Naive thymus-derived CD4-positive, alpha-beta T cell (primary cell): ENCODE results near the gene PLEKHA7. TPM values are rescaled to one million over a fixed set of nuclear protein-coding genes. Genes with fewer than 3 reads are reported as not detected.

Experiments used
- ATAC-seq: fragments of 150-1000 bp; cut with Tn5 transposase; 2 replicates; pipeline ENCODE4 v1.10.0; 2021; ENCODE audit warnings: mild to moderate bottlenecking, moderate library complexity
- CTCF ChIA-PET: fragments of 350-600 bp; sonication (Branson Sonifier 250); formaldehyde crosslinking; loops from one replicate; lab custom pipeline; 2021; ENCODE audit warnings: antibody characterized with exemption; lab: Charles Lee
- POLR2A ChIA-PET: fragments of 350-600 bp; sonication (Branson Sonifier 250); formaldehyde crosslinking; loops from one replicate; lab custom pipeline; 2021; ENCODE audit warnings: antibody characterized with exemption, inconsistent platforms; lab: Charles Lee
- DNase-seq, 9 donors: peaks; one replicate each; pipeline versions ENCODE4 v3.0.0 to v3.0.0-alpha.2; 2020 to 2022; ENCODE audit warnings: mixed read lengths in 1 of 9
- H3K27ac ChIP-seq: one replicate; pipeline ENCODE4 v1.7.0; 2013; ENCODE audit warnings: mild to moderate bottlenecking, low read depth, low read length, moderate library complexity
- H3K27me3 ChIP-seq, 2 donors: one replicate each; pipeline ENCODE4 v1.7.0; 2013; ENCODE audit warnings: low read length in 2 of 2, mild to moderate bottlenecking in 2 of 2, moderate library complexity in 2 of 2; ENCODE audit not compliant: control insufficient read depth in 2 of 2, insufficient read depth in 2 of 2
- H3K36me3 ChIP-seq, 3 experiments: 1 replicate in 2 of 3; 2 replicates in 1 of 3; pipeline ENCODE4 v1.7.0; 2013; ENCODE audit warnings: low read length in 3 of 3, mild to moderate bottlenecking in 3 of 3, moderate library complexity in 1 of 3; ENCODE audit not compliant: insufficient read depth in 3 of 3, control insufficient read depth in 2 of 3
- H3K4me1 ChIP-seq, 2 donors: one replicate each; pipeline ENCODE4 v1.7.0; 2013; ENCODE audit warnings: low read length in 2 of 2, mild to moderate bottlenecking in 2 of 2, moderate library complexity in 1 of 2; ENCODE audit not compliant: control insufficient read depth in 2 of 2, insufficient read depth in 2 of 2
- H3K4me3 ChIP-seq: 2 replicates; pipeline ENCODE4 v1.7.0; 2013; ENCODE audit warnings: mild to moderate bottlenecking, low read length
- H3K9me3 ChIP-seq, 3 experiments: 1 replicate in 2 of 3; 2 replicates in 1 of 3; pipeline ENCODE4 v1.7.0; 2013; ENCODE audit warnings: low read length in 3 of 3; ENCODE audit not compliant: control insufficient read depth in 2 of 3
- H3K27ac Mint-ChIP-seq, 9 donors: one replicate each; pipeline ENCODE4 v1.8.0; 2020 to 2022; ENCODE audit warnings: mixed read lengths in 9 of 9, mild to moderate bottlenecking in 8 of 9, moderate library complexity in 5 of 9, inconsistent platforms in 2 of 9
- H3K27me3 Mint-ChIP-seq, 5 donors: one replicate each; pipeline ENCODE4 v1.8.0; 2021 to 2022; ENCODE audit warnings: mixed read lengths in 5 of 5, mild to moderate bottlenecking in 1 of 5
- H3K36me3 Mint-ChIP-seq, 5 donors: one replicate each; pipeline ENCODE4 v1.8.0; 2020 to 2022; ENCODE audit warnings: mixed read lengths in 5 of 5, mild to moderate bottlenecking in 3 of 5, inconsistent platforms in 1 of 5
- H3K4me1 Mint-ChIP-seq, 7 donors: one replicate each; pipeline ENCODE4 v1.8.0; 2020 to 2022; ENCODE audit warnings: mixed read lengths in 7 of 7, mild to moderate bottlenecking in 3 of 7, inconsistent platforms in 1 of 7
- H3K4me3 Mint-ChIP-seq, 10 donors: one replicate each; pipeline ENCODE4 v1.8.0; 2020 to 2022; ENCODE audit warnings: mild to moderate bottlenecking in 10 of 10, mixed read lengths in 10 of 10, moderate library complexity in 6 of 10, inconsistent platforms in 2 of 10
- H3K9me3 Mint-ChIP-seq, 11 donors: one replicate each; pipeline ENCODE4 v1.8.0; 2020 to 2022; ENCODE audit warnings: mixed read lengths in 11 of 11, mild to moderate bottlenecking in 4 of 11, inconsistent platforms in 1 of 11, moderate library complexity in 1 of 11
- intact Hi-C, 2 donors: fragments of 100-400 bp; cut with micrococcal nuclease; formaldehyde crosslinking; loops; one replicate each; pipeline ENCODE4 v1.15.1; 2023
- polyA plus RNA-seq, 2 donors: library from polyadenylated mRNA; unstranded; fragments of 300-500 nt; fragmentation: Illumina TruSeq; gene quantifications; one replicate each; pipeline ENCODE4 v1.2.3, GENCODE V29; 2021
- total RNA-seq, 6 experiments: library from RNA in 5 of 6; stranded (reverse) in 5 of 6; gene quantifications; 1 replicate in 5 of 6; 2 replicates in 1 of 6; pipeline ENCODE4 v1.2.3 and lab custom pipeline; 2021 to 2026

The PLEKHA7 gene
- total and polyA plus RNA-seq, 7 experiments from 2014 or later: 0.84 to 4.8 (median 2.4) TPM

GRCh38 chr11:16778286-16778685 is 235.9 kb downstream of the PLEKHA7 start:
- Mint-ChIP-seq H3K27me3 (no peaks in the 10 kb centered on the region), H3K4me3 (no peak overlapping the region), H3K27ac (no peak overlapping the region), H3K4me1 (peaks cover 0 to 4% (median 0%) of the 10 kb centered on the region in 7 donors), H3K36me3 (no peaks in the 10 kb centered on the region), H3K9me3 (no peaks in the 10 kb centered on the region)
- DNase-seq (no peak), ATAC-seq (no peak)
- Histone ChIP-seq H3K27me3 (no peaks in the 10 kb centered on the region), H3K4me1 (no peaks in the 10 kb centered on the region), H3K4me3 (no peak overlapping the region), H3K36me3 (no peaks in the 10 kb centered on the region), H3K27ac (no peak overlapping the region), H3K9me3 (no peaks in the 10 kb centered on the region)
- intact Hi-C loops: no loop called here
- ChIA-PET CTCF (no interaction called here), POLR2A (no interaction called here)

GRCh38 chr11:16777613-16777975 is 236.6 kb downstream of the PLEKHA7 start:
- H3K27me3 Mint-ChIP-seq: no peaks in the 10 kb centered on the region
- no peaks in the 10 kb centered on the region for H3K9me3 Mint-ChIP-seq
- no peak for ATAC-seq
- H3K4me3 Mint-ChIP-seq: no peak overlapping the region
- no peaks in the 10 kb centered on the region for H3K36me3 Mint-ChIP-seq
- ChIA-PET POLR2A (no interaction called here), CTCF (no interaction called here)
- Histone ChIP-seq H3K27ac (no peak overlapping the region), H3K36me3 (no peaks in the 10 kb centered on the region), H3K4me3 (no peak overlapping the region), H3K27me3 (no peaks in the 10 kb centered on the region), H3K9me3 (no peaks in the 10 kb centered on the region), H3K4me1 (no peaks in the 10 kb centered on the region)
- H3K4me1 Mint-ChIP-seq: peaks cover 0 to 4% (median 0%) of the 10 kb centered on the region in 7 donors
- no peak for DNase-seq
- intact Hi-C loops: no loop called here
- H3K27ac Mint-ChIP-seq: no peak overlapping the region

- Histone ChIP-seq H3K36me3 (no peaks in the 10 kb centered on the region), H3K4me3 (no peak overlapping the region), H3K9me3 (no peaks in the 10 kb centered on the region), H3K4me1 (no peaks in the 10 kb centered on the region), H3K27me3 (no peaks in the 10 kb centered on the region), H3K27ac (no peak overlapping the region)
- no peaks in the 10 kb centered on the region for H3K9me3 Mint-ChIP-seq
- no peaks in the 10 kb centered on the region for H3K36me3 Mint-ChIP-seq
- no peak for DNase-seq
- no peak overlapping the region for H3K4me3 Mint-ChIP-seq
- CTCF ChIA-PET: no interaction called here
- intact Hi-C loops: no loop called here
- H3K27ac Mint-ChIP-seq: no peak overlapping the region
- peaks cover 0 to 2% (median 0%) of the 10 kb centered on the region in 5 donors for H3K27me3 Mint-ChIP-seq
- ATAC-seq: no peak
- H3K4me1 Mint-ChIP-seq: peaks cover 0 to 4% (median 0%) of the 10 kb centered on the region in 7 donors
- POLR2A ChIA-PET: no interaction called here
Measured at GRCh38 chr11:16776711-16777612, 237.3 kb downstream of the PLEKHA7 start.

GRCh38 chr11:16775614-16776283 is 238.5 kb downstream of the PLEKHA7 start:
- DNase-seq (no peak), ATAC-seq (no peak)
- no peak overlapping the region for H3K27ac Mint-ChIP-seq
- H3K4me3 Mint-ChIP-seq: no peak overlapping the region
- peaks cover 0 to 4% (median 0%) of the 10 kb centered on the region in 7 donors for H3K4me1 Mint-ChIP-seq
- peaks cover 0 to 5% (median 0%) of the 10 kb centered on the region in 5 donors for H3K27me3 Mint-ChIP-seq
- no peaks in the 10 kb centered on the region for H3K9me3 Mint-ChIP-seq
- Histone ChIP-seq H3K36me3 (no peaks in the 10 kb centered on the region), H3K4me3 (no peak overlapping the region), H3K4me1 (no peaks in the 10 kb centered on the region), H3K9me3 (no peaks in the 10 kb centered on the region), H3K27ac (no peak overlapping the region), H3K27me3 (no peaks in the 10 kb centered on the region)
- ChIA-PET CTCF (no interaction called here), POLR2A (no interaction called here)
- intact Hi-C loops: no loop called here
- no peaks in the 10 kb centered on the region for H3K36me3 Mint-ChIP-seq

- Histone ChIP-seq H3K27me3 (no peaks in the 10 kb centered on the region), H3K4me3 (no peak overlapping the region), H3K27ac (no peak overlapping the region), H3K36me3 (no peaks in the 10 kb centered on the region), H3K4me1 (no peaks in the 10 kb centered on the region), H3K9me3 (no peaks in the 10 kb centered on the region)
- intact Hi-C loops: no loop called here
- Mint-ChIP-seq H3K9me3 (no peaks in the 10 kb centered on the region), H3K4me1 (peaks cover 0 to 4% (median 0%) of the 10 kb centered on the region in 7 donors), H3K4me3 (no peak overlapping the region), H3K27me3 (peaks cover 0 to 5% (median 0%) of the 10 kb centered on the region in 5 donors), H3K36me3 (no peaks in the 10 kb centered on the region), H3K27ac (no peak overlapping the region)
- ChIA-PET POLR2A (no interaction called here), CTCF (interaction anchor here (0.5 to 1.9 kb wide), 2 partner anchors 10 to 577 kb away, joined by 3 to 9 read pairs; partner anchors contain the start of gene NCR3LG1)
- DNase-seq: no peak
- ATAC-seq: no peak
Measured at GRCh38 chr11:16774936-16775613, 239.1 kb downstream of the PLEKHA7 start.

GRCh38 chr11:16773981-16774935 is 240.0 kb downstream of the PLEKHA7 start:
- intact Hi-C loops: no loop called here
- no peaks in the 10 kb centered on the region for H3K9me3 Mint-ChIP-seq
- H3K36me3 Mint-ChIP-seq: no peaks in the 10 kb centered on the region
- Histone ChIP-seq H3K4me3 (no peak overlapping the region), H3K36me3 (no peaks in the 10 kb centered on the region), H3K4me1 (no peaks in the 10 kb centered on the region), H3K27me3 (no peaks in the 10 kb centered on the region), H3K9me3 (no peaks in the 10 kb centered on the region), H3K27ac (no peak overlapping the region)
- H3K27me3 Mint-ChIP-seq: peaks cover 0 to 5% (median 2%) of the 10 kb centered on the region in 5 donors
- H3K4me1 Mint-ChIP-seq: no peaks in the 10 kb centered on the region
- POLR2A ChIA-PET: no interaction called here
- no peak overlapping the region for H3K4me3 Mint-ChIP-seq
- peak overlapping the region in 1 of 9 donors; percentile 51 for H3K27ac Mint-ChIP-seq
- CTCF ChIA-PET: interaction anchor here (0.5 to 1.9 kb wide), 2 partner anchors 10 to 578 kb away, joined by 3 to 9 read pairs; partner anchors contain the start of gene NCR3LG1
- DNase-seq: no peak
- ATAC-seq: no peak
